GM18511 (cell line): ENCODE results near the gene PRKG1.
"Not testable (repeated sequence)": the region's sequence is repeated elsewhere in the genome, so short reads cannot be mapped to it uniquely, and the experiment has no call there.

Experiments used
- ATAC-seq: cut with Tn5 transposase; IDR thresholded peaks from one replicate; pipeline ENCODE4 v1.9.1; 2021; ENCODE audit warnings: mild to moderate bottlenecking, moderate library complexity; ENCODE audit not compliant: unreplicated experiment

Gene PRKG1

GRCh38 chr10:51367694-51368093, 293.4 kb downstream of the PRKG1 start:
- ATAC-seq, result no peak

- no peak for ATAC-seq
These were observed 294.7 kb downstream of the PRKG1 start for GRCh38 chr10:51368943-51369342.

- ATAC-seq, result no peak
These were observed 295.6 kb downstream of the PRKG1 start for GRCh38 chr10:51369903-51370302.

- ATAC-seq, result no peak
These were observed 297.5 kb downstream of the PRKG1 start for GRCh38 chr10:51371743-51372142.

GRCh38 chr10:51375790-51376189, 301.5 kb downstream of the PRKG1 start:
- ATAC-seq, result no peak

GRCh38 chr10:51377070-51377931, 303.0 kb downstream of the PRKG1 start:
- no peak for ATAC-seq

- ATAC-seq, result no peak
These were observed 303.8 kb downstream of the PRKG1 start for GRCh38 chr10:51377932-51378599.

- ATAC-seq, result no peak
These were observed 307.9 kb downstream of the PRKG1 start for GRCh38 chr10:51382181-51382580.

GRCh38 chr10:51384971-51385370, 310.7 kb downstream of the PRKG1 start:
- ATAC-seq, result no peak

GRCh38 chr10:51386248-51386885, 312.1 kb downstream of the PRKG1 start:
- no peak for ATAC-seq

GRCh38 chr10:51389415-51390321, 315.4 kb downstream of the PRKG1 start:
- peak; percentile 98 for ATAC-seq

- not testable (repeated sequence) for ATAC-seq
These were observed 318.7 kb downstream of the PRKG1 start for GRCh38 chr10:51393006-51393405.

- no peak for ATAC-seq
These were observed 319.8 kb downstream of the PRKG1 start for GRCh38 chr10:51394039-51394438.

GRCh38 chr10:51397244-51397643, 323.0 kb downstream of the PRKG1 start:
- no peak for ATAC-seq

- no peak for ATAC-seq
These were observed 323.4 kb downstream of the PRKG1 start for GRCh38 chr10:51397695-51398094.

GRCh38 chr10:51399840-51400239, 325.6 kb downstream of the PRKG1 start:
- no peak for ATAC-seq

- ATAC-seq, result no peak
These were observed 326.3 kb downstream of the PRKG1 start for GRCh38 chr10:51400392-51401096.

- ATAC-seq, result no peak
These were observed 329.2 kb downstream of the PRKG1 start for GRCh38 chr10:51403521-51403920.

GRCh38 chr10:51405580-51406351, 331.5 kb downstream of the PRKG1 start:
- no peak for ATAC-seq
